T47D (cell line): ENCODE results near the gene IER5.

Source experiments
- DNase-seq, 2 experiments: peaks; one replicate each; pipeline versions ENCODE4 v3.0.0 to v3.0.0-alpha.2; 2011 to 2012; ENCODE audit warnings: low read depth in 1 of 2, low spot score in 1 of 2
- JUND ChIP-seq: IDR thresholded peaks from 2 replicates; pipeline ENCODE4 v1.6.1; 2012; ENCODE audit warnings: low read depth
- in situ Hi-C: cut with HindIII; loops from 2 replicates; pipeline ENCODE4 v1.10.0; 2016; ENCODE audit warnings: low sequenced_read_pairs, low pct_unique_long_range_greater_than_20kb

IER5 gene

DNA sequence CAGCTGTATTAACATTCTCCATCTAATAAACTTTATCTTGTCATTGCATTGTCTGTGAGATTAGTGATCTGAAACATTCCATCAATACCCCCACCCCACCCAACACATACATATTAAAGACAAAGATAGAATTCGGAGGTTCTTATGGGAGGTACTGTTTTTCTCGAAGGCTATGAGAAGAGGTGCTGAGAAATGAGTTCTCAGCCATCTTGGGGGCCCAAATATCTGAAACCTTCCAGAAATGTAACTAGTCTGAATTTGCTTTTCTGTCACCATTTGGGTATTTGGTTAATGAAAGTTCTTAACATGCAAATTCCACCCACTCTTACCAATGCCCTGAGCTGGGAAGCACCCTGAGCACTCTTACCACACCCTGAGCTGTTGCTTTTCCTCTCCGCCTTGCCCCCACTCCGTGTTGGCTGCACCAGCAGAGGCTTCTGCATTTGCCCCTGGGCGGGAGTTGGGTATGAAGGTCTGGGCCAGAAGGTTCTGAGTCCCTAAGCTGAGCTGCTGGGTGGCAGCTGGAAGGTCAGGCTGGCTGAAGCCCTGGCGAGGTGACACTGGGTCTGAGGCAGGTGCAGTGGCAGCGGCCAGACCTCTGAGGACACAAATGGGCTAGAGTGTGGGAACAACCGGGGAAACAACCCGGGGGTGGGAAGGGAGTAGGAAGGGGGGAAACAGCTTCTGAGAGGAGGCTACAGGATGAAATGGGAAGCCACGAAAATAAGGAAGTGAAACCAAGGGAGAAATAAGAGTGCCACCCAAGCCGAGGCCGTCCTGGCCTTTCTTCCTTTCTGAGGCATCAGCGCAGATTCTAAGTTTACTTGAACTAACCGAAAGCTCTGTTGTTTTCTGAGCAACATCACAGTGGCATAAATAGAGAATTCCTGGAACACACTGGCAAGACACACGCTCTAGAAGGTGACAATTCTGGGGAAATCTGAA, 26.3 kb upstream of the IER5 start:
- no peak for TF ChIP-seq JUND
- no peak for DNase-seq
- in situ Hi-C loops, result no loop called here

DNA sequence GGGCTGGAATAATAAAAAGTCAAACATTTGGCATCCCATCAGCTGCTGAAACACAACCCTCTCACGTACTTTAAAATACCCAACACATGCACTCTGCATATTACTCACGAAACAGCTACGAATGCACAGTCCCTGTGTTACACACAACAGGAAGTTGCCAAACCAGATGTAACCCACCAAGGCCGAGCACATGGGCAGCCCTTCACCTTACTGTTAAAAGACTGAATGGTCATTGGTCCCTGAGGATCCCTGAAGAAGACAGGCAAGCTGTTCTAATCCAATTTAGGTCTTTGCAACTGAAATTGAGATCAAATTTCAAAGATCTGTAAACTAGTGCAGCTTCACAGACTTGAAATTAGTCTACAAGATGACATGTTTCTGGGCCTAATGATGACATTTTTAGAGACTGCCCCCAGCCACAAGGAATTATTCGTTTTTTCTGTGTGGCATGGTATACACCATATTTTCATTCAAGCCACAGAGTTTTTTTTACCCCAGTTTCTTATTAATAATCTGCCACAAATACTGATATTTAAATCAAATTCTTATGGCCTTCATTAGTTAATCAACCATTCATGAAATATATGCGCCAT, 25.6 kb upstream of the IER5 start:
- DNase-seq, result no peak
- in situ Hi-C loops, result no loop called here
- TF ChIP-seq JUND, result no peak

DNA sequence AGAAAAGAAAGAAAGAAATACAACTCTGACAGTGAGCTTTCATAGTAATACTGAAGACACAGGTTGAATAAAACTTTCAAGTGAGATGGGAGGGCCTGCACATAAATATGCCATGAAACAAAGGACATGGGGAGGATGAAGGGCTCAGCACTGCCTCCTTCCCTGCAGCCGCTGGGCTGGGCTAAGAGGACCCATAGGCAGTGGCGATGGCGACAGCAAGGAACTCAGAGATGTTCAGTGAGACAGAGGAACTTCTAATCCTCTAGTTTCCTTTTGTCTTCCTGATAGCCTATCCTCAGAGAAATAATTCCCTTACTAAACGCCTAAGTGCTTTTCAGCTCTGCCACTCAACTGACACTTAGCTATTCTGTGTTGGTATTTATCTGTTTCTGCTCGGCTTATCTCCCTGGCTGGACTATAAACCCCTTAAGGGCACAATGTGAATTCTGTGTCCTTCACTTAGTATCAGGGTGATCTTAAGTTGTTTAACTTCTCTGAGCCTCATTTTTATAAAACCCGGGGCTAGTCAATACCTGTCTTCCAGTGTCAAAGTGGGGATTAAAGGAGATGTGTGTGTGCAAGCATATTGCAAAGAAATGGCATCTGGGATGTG, 24.4 kb upstream of the IER5 start:
- in situ Hi-C loops, result no loop called here
- no peak for DNase-seq
- no peak for TF ChIP-seq JUND

DNA sequence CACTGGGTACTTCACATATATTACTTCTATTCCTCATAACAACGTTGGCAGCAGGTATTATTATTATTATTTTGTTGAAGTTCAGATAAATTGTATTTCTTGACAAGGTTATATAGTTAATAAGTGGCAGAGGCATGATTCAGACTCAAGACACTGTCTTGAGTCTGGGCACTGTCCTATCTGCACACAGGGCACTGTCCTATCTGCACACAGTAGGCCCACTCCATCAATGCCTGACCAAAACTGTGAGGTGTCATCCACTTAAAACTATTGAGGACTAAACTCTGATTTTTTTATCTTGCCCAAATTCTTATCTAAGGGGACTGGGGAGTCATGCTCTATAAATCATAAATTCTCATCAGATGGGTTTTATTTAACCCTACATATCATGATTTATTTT, 23.8 kb upstream of the IER5 start:
- DNase-seq, result no peak
- TF ChIP-seq JUND, result no peak
- in situ Hi-C loops, result no loop called here

DNA sequence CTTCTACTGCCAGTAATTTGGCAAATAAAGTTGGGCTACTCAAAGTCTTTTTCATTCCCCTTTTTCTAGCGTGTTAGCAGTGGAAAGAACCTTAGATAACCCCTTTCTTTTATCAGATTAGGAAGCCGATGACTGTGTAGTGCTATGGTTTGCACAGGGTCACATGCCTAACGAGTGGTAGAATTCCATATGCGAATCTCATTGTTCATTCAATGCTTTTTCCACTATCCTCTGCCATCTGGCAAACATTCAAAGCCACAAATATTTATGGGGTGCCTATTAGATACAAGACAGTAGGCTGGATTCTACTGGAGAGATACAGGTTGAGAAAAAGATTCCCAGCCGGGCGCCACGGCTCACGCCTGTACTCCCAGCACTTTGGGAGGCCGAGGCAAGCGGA, 14.9 kb upstream of the IER5 start:
- DNase-seq, result no peak

DNA sequence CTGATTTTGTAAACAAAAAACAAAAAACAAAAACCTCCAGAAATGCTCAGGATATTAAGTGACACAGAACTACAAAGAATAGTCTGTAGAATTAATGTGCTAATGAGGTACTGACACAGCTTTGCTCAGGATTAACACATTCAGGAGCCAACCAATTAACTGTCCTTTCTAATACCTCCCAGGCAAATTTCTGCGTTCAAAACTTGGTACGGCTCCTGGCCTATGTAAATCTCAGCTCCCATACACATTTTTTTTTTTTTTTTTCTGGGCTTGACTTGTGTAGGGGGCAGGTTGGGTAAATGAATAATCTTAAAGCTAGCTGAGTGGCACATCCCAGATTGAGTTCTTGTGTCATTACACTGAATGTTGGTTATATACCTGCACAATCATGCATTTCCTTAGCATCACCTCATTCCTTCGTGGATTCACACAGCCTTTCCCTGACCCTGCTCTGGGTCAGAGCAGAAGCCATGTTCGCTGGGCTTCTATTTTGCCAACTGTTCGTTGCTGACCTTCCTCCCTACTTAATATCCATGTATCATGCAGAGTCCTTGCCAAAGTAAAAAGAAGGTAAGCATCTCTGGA, 12.6 kb upstream of the IER5 start:
- DNase-seq, result no peak
- no peak for TF ChIP-seq JUND
- in situ Hi-C loops, result no loop called here

More for the DNA sequence above, 14.9 kb upstream of the IER5 start:
- in situ Hi-C loops, result no loop called here
- TF ChIP-seq JUND, result no peak

DNA sequence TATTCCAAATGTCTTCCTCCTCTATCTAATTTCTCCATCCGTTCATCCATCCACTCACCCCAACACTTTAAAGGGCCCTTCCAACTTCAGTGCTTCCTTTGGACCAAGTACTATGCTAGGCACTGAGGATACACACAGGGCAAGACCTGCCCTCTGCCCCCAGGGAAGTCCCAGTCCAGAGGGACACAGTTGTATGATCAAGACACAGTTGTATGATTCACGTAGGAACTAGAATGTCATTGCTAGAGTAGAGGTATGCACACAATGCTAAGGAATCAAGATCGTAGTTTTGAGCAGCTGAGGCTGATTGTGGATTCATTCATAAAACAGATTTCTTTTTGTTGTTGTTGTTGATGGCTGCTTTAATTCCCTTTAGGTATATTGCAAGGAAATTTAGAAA, 11.6 kb upstream of the IER5 start:
- no peak for DNase-seq
- TF ChIP-seq JUND, result no peak
- in situ Hi-C loops, result no loop called here

DNA sequence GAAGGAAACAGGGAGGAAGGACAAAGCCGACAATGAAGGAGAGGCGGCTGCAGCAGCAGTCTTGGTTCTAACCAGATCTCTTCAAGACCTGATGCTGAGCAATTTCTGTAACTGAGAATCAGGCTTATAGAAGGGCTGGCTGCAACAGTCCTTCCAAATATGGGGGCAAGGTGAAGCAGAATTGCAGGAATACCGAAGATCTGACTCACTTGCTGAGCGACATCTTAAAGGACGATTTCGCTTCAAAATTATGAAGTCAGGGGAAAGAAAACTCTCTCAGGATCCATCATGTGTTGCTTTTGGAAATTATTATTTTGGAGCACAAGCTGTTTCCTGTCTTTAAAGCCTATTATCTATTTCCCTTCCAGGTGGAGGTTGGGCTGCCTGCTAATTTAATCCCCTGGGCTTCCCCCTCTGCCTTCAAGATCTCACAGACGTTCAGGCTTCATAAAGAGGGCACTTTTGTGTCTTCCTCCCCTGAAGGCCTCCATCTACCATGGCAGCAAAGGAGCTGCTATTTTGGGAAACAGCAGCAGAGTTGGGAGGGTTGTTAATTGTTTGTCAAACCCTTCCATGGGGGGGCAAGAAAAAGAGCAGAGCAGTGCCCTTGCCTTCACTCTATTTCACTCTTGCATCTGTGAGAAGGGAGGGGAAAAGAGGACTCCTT, 10.8 kb upstream of the IER5 start:
- TF ChIP-seq JUND, result no peak
- no peak for DNase-seq
- in situ Hi-C loops, result no loop called here

DNA sequence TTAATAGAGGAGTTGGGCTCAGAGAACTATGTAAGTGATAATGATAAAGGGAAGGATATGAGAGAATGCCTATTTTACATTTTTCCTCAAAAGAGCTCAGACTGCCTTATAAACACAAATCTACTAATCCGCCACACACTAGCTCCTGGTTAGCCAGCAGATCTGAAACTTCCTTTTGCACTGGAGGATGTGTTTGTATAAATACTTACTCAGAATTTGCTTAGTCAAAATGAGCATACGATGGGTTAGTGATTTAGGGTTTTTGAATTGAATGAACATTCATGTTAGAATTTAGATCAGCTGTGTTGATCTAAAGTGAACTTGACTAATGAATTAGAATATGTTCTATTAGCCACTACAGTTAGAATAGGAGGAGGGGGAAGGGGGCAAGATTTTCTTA, 9.1 kb upstream of the IER5 start:
- in situ Hi-C loops, result no loop called here
- DNase-seq, result no peak
- no peak for TF ChIP-seq JUND

DNA sequence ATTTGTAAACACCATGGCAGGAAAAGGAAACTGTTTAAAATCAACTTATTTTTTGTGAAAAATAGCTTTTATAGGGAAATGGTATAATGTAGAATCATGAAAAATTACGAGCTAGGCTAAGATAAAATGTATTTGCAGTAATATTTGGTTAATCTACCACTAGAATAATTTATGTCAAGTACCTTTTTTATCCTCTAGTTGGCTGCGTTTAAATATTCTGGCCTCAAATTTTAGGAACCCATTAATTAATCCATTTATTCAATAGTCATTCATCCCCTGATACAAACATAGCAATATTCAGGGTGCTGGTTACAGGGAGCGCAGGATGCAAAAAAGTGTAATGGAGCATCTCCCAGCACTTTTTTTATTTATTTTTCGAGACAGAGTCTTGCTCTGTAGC, 8.6 kb upstream of the IER5 start:
- no peak for DNase-seq
- in situ Hi-C loops, result no loop called here
- TF ChIP-seq JUND, result no peak

DNA sequence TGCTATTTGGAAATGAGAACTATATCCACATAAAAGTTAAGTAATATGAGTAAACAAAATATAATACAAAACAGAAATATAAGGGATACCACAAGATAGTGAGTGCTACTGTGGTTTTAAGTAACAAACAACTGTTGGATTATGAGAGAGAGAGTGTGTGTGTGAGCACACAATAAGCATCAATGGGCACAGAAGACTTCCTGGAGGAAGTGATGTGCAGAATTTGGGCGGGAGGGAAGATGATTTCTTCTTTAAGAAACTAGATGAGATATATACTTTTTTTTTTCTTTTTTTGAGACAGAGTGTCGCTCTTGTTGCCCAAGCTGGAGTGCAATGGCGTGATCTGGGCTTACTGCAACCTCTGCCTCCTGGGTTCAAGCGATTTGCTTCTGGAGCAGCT, 7.9 kb upstream of the IER5 start:
- DNase-seq, result no peak
- in situ Hi-C loops, result no loop called here
- TF ChIP-seq JUND, result no peak

DNA sequence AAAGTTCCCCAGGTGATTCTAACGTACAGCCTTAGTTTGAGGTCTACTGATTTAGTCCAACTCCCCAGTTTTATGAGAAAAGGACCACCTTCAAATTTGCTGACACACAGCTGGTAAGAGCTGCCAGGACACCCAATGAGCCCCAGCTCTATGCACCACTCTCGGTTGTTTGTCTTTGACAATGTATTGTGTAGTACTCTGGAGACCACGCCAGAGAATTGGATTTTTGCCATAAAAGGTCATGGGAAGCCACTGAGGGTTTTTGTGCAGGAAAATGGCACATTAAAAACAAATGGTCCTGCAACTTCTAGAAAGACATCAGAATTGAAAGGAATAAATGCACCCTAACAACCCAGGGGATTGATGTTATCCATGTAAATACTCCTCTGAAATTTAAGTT, 7.1 kb upstream of the IER5 start:
- TF ChIP-seq JUND, result no peak
- in situ Hi-C loops, result no loop called here

More for the DNA sequence above, 7.1 kb upstream of the IER5 start:
- no peak for DNase-seq
